K562 (cell line): ENCODE measurements around the gene COMMD1. TPM values are rescaled to one million over a fixed set of nuclear protein-coding genes. Genes with fewer than 3 reads are reported as not detected.

Experiments used
- ATAC-seq: fragments of 200-7000 bp; cut with Tn5 transposase; 3 replicates; pipeline ENCODE4 v1.9.1; 2020; ENCODE audit warnings: moderate library complexity
- BruUV-seq: library from RNA; stranded (reverse); fragments of 400-500 nt; replicated peaks from 2 replicates; lab custom pipeline; 2021; lab: Mats Ljungman, UMichigan
- CTCF ChIA-PET: fragments of 300-600 bp; formaldehyde crosslinking; extraction: SDS; loops from one replicate; lab custom pipeline; 2021; ENCODE audit warnings: low intra/inter-chr PET ratio; lab: Yijun Ruan, JAX
- POLR2A ChIA-PET: fragments of 300-600, 350-650 bp; sonication (Branson Sonifier 250); formaldehyde crosslinking; extraction: SDS; loops from one replicate; lab custom pipeline; 2021; ENCODE audit warnings: antibody characterized with exemption, inconsistent platforms; lab: Yijun Ruan, JAX
- DNase-seq, 4 experiments: peaks; one replicate each; pipeline versions ENCODE4 v3.0.0 to v3.0.0-alpha.2; 2011 to 2018; ENCODE audit warnings: low spot score in 3 of 4, mixed read lengths in 3 of 4; ENCODE audit errors: extremely low read depth in 1 of 4
- FAIRE-seq: peaks from 2 replicates; lab custom pipeline; 2011; peaks lifted over from hg19 to GRCh38; lab: Jason Lieb, UNC
- H2AFZ ChIP-seq: 2 replicates; pipeline ENCODE4 v1.6.0; 2011; ENCODE audit warnings: low read depth, low read length, control low read depth, inconsistent platforms
- H3K27ac ChIP-seq: fragments of 200-600 bp; 3 replicates; pipeline ENCODE4 v1.8.0; 2011; ENCODE audit warnings: low read depth, mild to moderate bottlenecking, control low read depth, inconsistent platforms, low read length, moderate library complexity, mixed read lengths; ENCODE audit errors: extremely low read depth
- H3K27me3 ChIP-seq, 2 experiments: fragments of 300-600 bp in 1 of 2; 2 replicates in 1 of 2; 3 replicates in 1 of 2; pipeline versions ENCODE4 v1.6.0 to v1.8.0; 2011; ENCODE audit warnings: inconsistent platforms in 2 of 2, low read length in 2 of 2, mild to moderate bottlenecking in 1 of 2, mixed read lengths in 1 of 2, moderate library complexity in 1 of 2; ENCODE audit not compliant: control insufficient read depth in 2 of 2, insufficient read depth in 2 of 2
- H3K36me3 ChIP-seq: fragments of 300-600 bp; 3 replicates; pipeline ENCODE4 v1.8.0; 2011; ENCODE audit warnings: mild to moderate bottlenecking, low read length, inconsistent platforms; ENCODE audit not compliant: control insufficient read depth, insufficient read depth
- H3K4me1 ChIP-seq, 2 experiments: fragments of 200-600 bp in 1 of 2; replicated peaks in 1 of 2; 2 replicates in 1 of 2; 3 replicates in 1 of 2; pipeline versions ENCODE4 v1.5.1 to v1.8.0; 2011; ENCODE audit warnings: inconsistent platforms in 2 of 2, low read length in 2 of 2, mild to moderate bottlenecking in 1 of 2, mixed read lengths in 1 of 2, moderate library complexity in 1 of 2; ENCODE audit not compliant: control insufficient read depth in 2 of 2, insufficient read depth in 2 of 2
- H3K4me2 ChIP-seq: 2 replicates; pipeline ENCODE4 v1.6.1; 2011; ENCODE audit warnings: low read length, control low read depth, inconsistent platforms, mixed read lengths; ENCODE audit not compliant: insufficient read depth
- H3K4me3 ChIP-seq: fragments of 200-600 bp; sonication (generic), shearing (Covaris generic); 2 replicates; pipeline ENCODE4 v1.5.1; 2016; ENCODE audit warnings: control low read depth, inconsistent platforms
- H3K79me2 ChIP-seq: fragments of 200-600 bp; 3 replicates; pipeline ENCODE4 v1.8.0; 2011; ENCODE audit warnings: low read length, inconsistent platforms; ENCODE audit not compliant: control insufficient read depth, insufficient read depth
- H3K9ac ChIP-seq, 2 experiments: 2 replicates each; pipeline versions ENCODE4 v1.6.0 to v1.6.1; 2011; ENCODE audit warnings: low read depth in 2 of 2, low read length in 2 of 2, control low read depth in 1 of 2, inconsistent platforms in 1 of 2, mild to moderate bottlenecking in 1 of 2, mixed read lengths in 1 of 2; ENCODE audit not compliant: insufficient read depth in 1 of 2
- H3K9me1 ChIP-seq: one replicate; pipeline ENCODE4 v1.6.0; 2011; ENCODE audit warnings: inconsistent platforms, mild to moderate bottlenecking, low read length, moderate library complexity; ENCODE audit not compliant: control insufficient read depth, insufficient read depth
- H3K9me3 ChIP-seq: replicated peaks from 2 replicates; pipeline ENCODE4 v1.5.1; 2011; ENCODE audit warnings: low read depth, low read length, inconsistent platforms; ENCODE audit not compliant: control insufficient read depth, insufficient read depth
- H4K20me1 ChIP-seq: replicated peaks from 2 replicates; pipeline ENCODE4 v1.6.1; 2011; ENCODE audit warnings: low read length, inconsistent platforms, mixed read lengths; ENCODE audit not compliant: control insufficient read depth, insufficient read depth
- CCNT2 ChIP-seq: IDR thresholded peaks from 2 replicates; pipeline ENCODE4 v1.6.1; 2011; ENCODE audit warnings: borderline replicate concordance, low read depth, mild to moderate bottlenecking, moderate library complexity, mixed read lengths, low read length; ENCODE audit not compliant: insufficient read length; ENCODE audit errors: extremely low read depth
- ETV6 ChIP-seq, 3 experiments: fragments of 150-350 bp in 1 of 3; sonication (generic) in 1 of 3; formaldehyde crosslinking in 1 of 3; IDR thresholded peaks; 2 replicates each; pipeline versions ENCODE4 v1.6.1 to v1.8.0; 2014 to 2022; ENCODE audit warnings: borderline replicate concordance in 2 of 3, low read depth in 2 of 3, antibody characterized with exemption in 1 of 3, low read length in 1 of 3, mild to moderate bottlenecking in 1 of 3, missing genetic modification reagents in 1 of 3
- EZH2 ChIP-seq: IDR thresholded peaks from 2 replicates; pipeline ENCODE4 v1.6.1; 2012; ENCODE audit warnings: low read depth, mild to moderate bottlenecking, inconsistent platforms, low read length, borderline replicate concordance
- GABPB1 ChIP-seq: sonication (generic); formaldehyde crosslinking; IDR thresholded peaks from 2 replicates; pipeline ENCODE4 v1.8.0; 2022; ENCODE audit warnings: mild to moderate bottlenecking, missing genetic modification reagents
- HSF4 ChIP-seq: fragments of 250-450 bp; sonication (Bioruptor Pico); IDR thresholded peaks from 2 replicates; pipeline ENCODE4 v2.1.2; 2022; ENCODE audit warnings: mild to moderate bottlenecking, moderate library complexity, borderline replicate concordance
- MECOM ChIP-seq: fragments of 250-450 bp; sonication (Bioruptor Pico); IDR thresholded peaks from 2 replicates; pipeline ENCODE4 v1.8.0; 2022; ENCODE audit warnings: inconsistent platforms
- RB1 ChIP-seq: fragments of 450-650 bp; IDR thresholded peaks from 2 replicates; pipeline ENCODE4 v1.6.1; 2017; ENCODE audit warnings: low read depth, mild to moderate bottlenecking
- RBFOX2 ChIP-seq: fragments of 200-400 bp; formaldehyde crosslinking; IDR thresholded peaks from 2 replicates; pipeline ENCODE4 v1.6.1; 2017; ENCODE audit warnings: low read depth, mild to moderate bottlenecking, low read length, moderate library complexity
- SAP30 ChIP-seq: fragments of 200-600 bp; sonication (generic); IDR thresholded peaks from 2 replicates; pipeline ENCODE4 v1.6.1; 2012; ENCODE audit warnings: borderline replicate concordance, low read depth, mild to moderate bottlenecking, moderate library complexity, low read length, control low read depth, inconsistent platforms; ENCODE audit not compliant: insufficient read depth, poor library complexity, severe bottlenecking
- SRSF9 ChIP-seq: fragments of 200-400 bp; formaldehyde crosslinking; IDR thresholded peaks from 2 replicates; pipeline ENCODE4 v1.6.1; 2017; ENCODE audit warnings: low read depth, low read length, borderline replicate concordance
- TEAD2 ChIP-seq: fragments of 450-650 bp; IDR thresholded peaks from 2 replicates; pipeline ENCODE4 v1.6.1; 2016; ENCODE audit warnings: missing genetic modification characterization, control low read depth, missing compliant biosample characterization
- YBX1 ChIP-seq: fragments of 450-650 bp; IDR thresholded peaks from 2 replicates; pipeline ENCODE4 v1.7.1; 2016; ENCODE audit warnings: mild to moderate bottlenecking
- ZBTB8A ChIP-seq: fragments of 450-650 bp; IDR thresholded peaks from 2 replicates; pipeline ENCODE4 v1.6.1; 2018; ENCODE audit warnings: mild to moderate bottlenecking, moderate library complexity; ENCODE audit not compliant: partially characterized antibody
- ZNF174 ChIP-seq: fragments of 250-450 bp; sonication (Bioruptor Pico); IDR thresholded peaks from 2 replicates; pipeline ENCODE4 v1.4.0; 2020; ENCODE audit warnings: mild to moderate bottlenecking
- ZNF507 ChIP-seq: conservative IDR thresholded peaks from 2 replicates; pipeline ENCODE4 v1.6.1; 2017; ENCODE audit warnings: missing genetic modification characterization, missing compliant biosample characterization
- WGBS: fragments of 100-300 bp; shearing (Covaris generic); methylation state at CpG from one replicate; pipeline ENCODE4 v1.1.6; 2016; ENCODE audit warnings: low coverage, mixed read lengths; ENCODE audit not compliant: insufficient coverage; ENCODE audit errors: missing lambda C conversion rate; 5-methylcytosine and 5-hydroxymethylcytosine counted together
- in situ Hi-C: fragments of 300-500 bp; cut with MboI; formaldehyde crosslinking; loops from 4 replicates; pipeline ENCODE4 v1.15.0; 2018; ENCODE audit warnings: inconsistent platforms, mixed read lengths
- intact Hi-C: fragments of 100-400 bp; cut with micrococcal nuclease; formaldehyde crosslinking; loops from 2 replicates; pipeline ENCODE4 v1.14.2; 2022
- polyA plus RNA-seq, 8 experiments: library from polyadenylated mRNA; depleted of rRNA in 4 of 8; stranded (reverse) in 5 of 8; unstranded in 3 of 8; fragments of >200 nt; fragmentation: Nextera tagmentation in 2 of 8; fragmentation: Illumina TruSeq in 1 of 8; extraction: Ambion mirVana in 2 of 8; extraction: Trizol in 1 of 8; gene quantifications; 2 replicates each; pipeline versions ENCODE4 v1.2.1 to v1.2.3, GENCODE V29; 2011 to 2014; ENCODE audit warnings: inconsistent platforms in 1 of 8, missing spikeins in 1 of 8
- total RNA-seq, 7 experiments: library from RNA; depleted of rRNA in 6 of 7; stranded (reverse); fragments of >200 nt in 6 of 7; fragmentation: Illumina TruSeq in 2 of 7; extraction: Trizol in 2 of 7; gene quantifications; 2 replicates each; pipeline versions ENCODE4 v1.2.1 to v1.2.3, GENCODE V29; 2011 to 2021; ENCODE audit warnings: low replicate concordance in 1 of 7

The COMMD1 gene
- total and polyA plus RNA-seq, 9 of the 15 experiments (the other 6 are each of a cell fraction or from before 2014, with no cell fraction given): 14.4 to 77.0 (median 21.4) TPM

- intact Hi-C loops (no loop called here), in situ Hi-C loops (no loop called here)
- Histone ChIP-seq H3K9me1 (no peaks in the 10 kb centered on the region), H3K4me1 (no peaks in the 10 kb centered on the region), H3K79me2 (no peaks in the 10 kb centered on the region), H3K9ac (peak overlapping the region in 1 of 2 experiments; percentile 1; a peak in 1 of 4 replicates), H3K36me3 (no peaks in the 10 kb centered on the region), H4K20me1 (no peaks in the 10 kb centered on the region), H3K27ac (no peak overlapping the region), H2AFZ (peak overlapping the region; percentile 22; the same call in 1 of the 2 replicates), H3K27me3 (no peaks in the 10 kb centered on the region), H3K4me3 (no peak overlapping the region), H3K4me2 (no peak overlapping the region), H3K9me3 (no peaks in the 10 kb centered on the region)
- ChIA-PET POLR2A (interaction anchor here (0.6 kb wide), 1 partner anchor 189 kb away, joined by 4 read pairs; no protein-coding TSS in a partner anchor), CTCF (no interaction called here)
- 22% methylated on average over 6 of the region's 6 CpGs for WGBS
- TF ChIP-seq EZH2 (no peak), ZNF507 (no peak), MECOM (CRISPR knock-in tag) (no peak)
- DNase-seq: no peak
- no peak for FAIRE-seq
- no TSS peak for BruUV-seq
- ATAC-seq: no peak
These were observed 251.5 kb downstream of the COMMD1 start for GRCh38 chr2:62156861-62157496.

- no peaks in the 10 kb centered on the region for H4K20me1 ChIP-seq
- 31% methylated on average over 9 of the region's 9 CpGs for WGBS
- CTCF ChIA-PET: no interaction called here
- no peak for DNase-seq
- no peaks in the 10 kb centered on the region for H3K9me3 ChIP-seq
- in situ Hi-C loops: no loop called here
- no peak overlapping the region for H3K27ac ChIP-seq
- POLR2A ChIA-PET: interaction anchor here (0.9 kb wide), 2 partner anchors 18 to 24 kb away, joined by 3 to 4 read pairs; no protein-coding TSS in a partner anchor
- no peak overlapping the region for H3K4me3 ChIP-seq
- H3K4me1 ChIP-seq: peaks cover 0 to 7% of the 10 kb centered on the region in 2 experiments; a peak in 4 of 5 replicates
- H3K36me3 ChIP-seq: no peaks in the 10 kb centered on the region
- no peaks in the 10 kb centered on the region for H3K27me3 ChIP-seq
- no peaks in the 10 kb centered on the region for H3K79me2 ChIP-seq
- intact Hi-C loops: no loop called here
- no peak overlapping the region for H3K4me2 ChIP-seq
- 0 out of 2 replicates have a peak overlapping the region, but pooled peaks have one; percentile 26 for H2AFZ ChIP-seq
- ATAC-seq: no peak
- no TSS peak for BruUV-seq
- FAIRE-seq: no peak
- H3K9ac ChIP-seq: no peak overlapping the region
- H3K9me1 ChIP-seq: no peaks in the 10 kb centered on the region
- TF ChIP-seq RB1 (no peak), SAP30 (no peak), ZNF174 (CRISPR knock-in tag) (no peak), TEAD2 (tag) (no peak), ETV6 (IDR thresholded peaks at IDR 0.05; ENCODE audit: borderline replicate concordance in 1 of 2, low read depth in 2 of 2, low read length in 1 of 2) (no peak), ETV6 (CRISPR knock-in tag; IDR thresholded peaks at IDR 0.05; ENCODE audit: borderline replicate concordance) (no peak), ZBTB8A (no peak), CCNT2 (no peak), GABPB1 (no peak), YBX1 (no peak), HSF4 (CRISPR knock-in tag) (no peak), RBFOX2 (no peak), SRSF9 (no peak)
These were observed 253.1 kb downstream of the COMMD1 start for GRCh38 chr2:62158444-62159121.
